GM21360 (cell line): ENCODE measurements around the gene USH1G.
"Not testable (repeated sequence)": the region's sequence is repeated elsewhere in the genome, so short reads cannot be mapped to it uniquely, and the experiment has no call there.

Source experiments
- ATAC-seq: cut with Tn5 transposase; IDR thresholded peaks from one replicate; pipeline ENCODE4 v1.9.1; 2021; ENCODE audit warnings: mild to moderate bottlenecking, moderate library complexity; ENCODE audit not compliant: unreplicated experiment

The USH1G gene

DNA sequence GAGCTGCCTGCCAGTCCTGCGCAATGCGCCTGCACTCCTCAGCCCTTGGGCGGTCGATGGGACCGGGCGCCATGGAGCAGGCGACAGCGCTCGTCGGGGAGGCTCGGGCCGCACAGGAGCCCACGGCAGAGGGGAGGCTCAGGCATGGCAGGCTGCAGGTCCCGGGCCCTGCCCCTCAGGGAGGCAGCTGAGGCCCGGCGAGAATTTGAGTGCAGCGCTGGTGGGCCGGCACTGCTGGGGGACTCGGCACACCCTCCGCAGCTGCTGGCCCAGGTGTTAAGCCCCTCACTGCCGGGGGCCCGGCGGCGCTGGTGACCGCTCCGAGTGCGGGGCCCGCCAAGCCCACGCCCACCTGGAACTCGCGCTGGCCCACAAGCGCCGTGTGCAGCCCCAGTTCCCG is 16.0 kb downstream of the USH1G start:
- ATAC-seq = no peak

DNA sequence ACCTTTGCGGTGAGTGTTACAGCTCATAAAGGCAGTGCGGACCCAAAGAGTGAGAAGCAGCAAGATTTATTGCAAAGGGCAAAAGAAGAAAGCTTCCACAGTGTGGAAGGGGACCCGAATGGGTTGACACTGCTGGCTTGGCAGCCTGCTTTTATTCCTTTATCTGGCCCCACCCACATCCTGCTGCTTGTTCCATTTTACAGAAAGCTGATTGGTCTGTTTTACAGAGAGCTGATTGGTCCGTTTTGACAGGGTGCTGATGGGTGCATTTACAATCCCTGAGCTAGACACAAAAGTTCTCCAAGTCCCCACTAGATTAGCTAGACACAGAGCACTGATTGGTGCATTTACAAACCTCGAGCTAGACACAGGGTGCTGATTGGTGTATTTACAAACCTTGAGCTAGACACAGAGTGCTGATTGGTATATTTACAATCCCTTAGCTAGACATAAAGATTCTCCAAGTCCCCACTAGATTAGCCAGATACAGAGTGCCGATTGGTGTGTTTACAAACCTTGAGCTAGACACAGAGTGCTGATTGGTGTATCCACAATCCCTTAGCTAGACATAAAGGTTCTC is 16.8 kb downstream of the USH1G start:
- not testable (repeated sequence) for ATAC-seq

DNA sequence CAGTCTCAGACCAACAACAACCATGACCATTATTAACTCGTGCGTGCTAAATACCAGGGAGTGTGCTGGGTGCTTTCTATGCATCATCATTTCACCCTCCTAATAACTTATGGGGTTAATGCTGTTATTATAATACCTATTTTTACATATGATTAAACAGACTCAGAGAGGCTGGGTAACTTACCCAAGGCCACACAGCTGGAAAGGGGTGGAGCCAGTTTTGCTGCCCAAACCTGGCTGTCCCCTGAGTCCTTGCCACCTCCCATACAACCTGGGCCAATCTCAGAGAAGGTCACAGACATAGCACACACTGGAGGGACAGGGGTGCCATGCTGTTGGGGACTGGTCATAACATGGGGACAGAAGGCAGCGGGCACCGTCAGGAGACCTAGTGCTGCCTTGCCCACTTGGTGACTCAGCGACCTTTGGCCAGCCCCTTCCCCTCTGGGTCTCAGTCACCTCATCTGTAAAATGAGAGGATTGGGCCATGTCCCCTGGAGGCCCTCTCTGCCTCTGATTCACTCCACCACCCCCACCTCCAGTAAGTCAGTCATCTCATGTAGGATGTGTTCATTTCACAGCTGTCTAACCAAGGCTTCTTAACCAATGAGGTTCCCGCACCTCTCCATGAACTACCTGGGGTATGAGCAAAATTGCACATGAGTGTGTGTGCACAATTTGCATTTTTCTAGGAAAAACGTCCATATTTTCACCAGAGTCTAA is 18.2 kb downstream of the USH1G start:
- no peak for ATAC-seq

DNA sequence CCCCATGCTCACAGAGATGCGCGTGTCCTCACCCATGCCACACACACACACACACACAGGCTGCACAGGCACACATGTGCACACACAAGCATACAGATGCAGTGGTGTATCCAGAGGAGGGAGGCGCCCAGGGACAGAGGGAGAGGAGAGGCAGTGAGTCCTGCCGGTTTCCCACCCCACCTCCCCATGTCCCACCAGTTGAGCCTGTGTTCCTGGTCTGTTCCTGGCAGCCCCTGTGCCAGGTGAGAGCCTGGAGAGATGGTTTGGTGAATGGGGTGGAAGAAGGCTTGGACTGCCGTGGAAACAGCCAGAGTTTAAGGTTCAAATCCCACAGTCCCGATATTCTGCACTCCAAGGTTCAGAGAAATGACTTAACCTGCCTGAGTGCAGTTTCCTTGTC is 19.4 kb downstream of the USH1G start:
- no peak for ATAC-seq

DNA sequence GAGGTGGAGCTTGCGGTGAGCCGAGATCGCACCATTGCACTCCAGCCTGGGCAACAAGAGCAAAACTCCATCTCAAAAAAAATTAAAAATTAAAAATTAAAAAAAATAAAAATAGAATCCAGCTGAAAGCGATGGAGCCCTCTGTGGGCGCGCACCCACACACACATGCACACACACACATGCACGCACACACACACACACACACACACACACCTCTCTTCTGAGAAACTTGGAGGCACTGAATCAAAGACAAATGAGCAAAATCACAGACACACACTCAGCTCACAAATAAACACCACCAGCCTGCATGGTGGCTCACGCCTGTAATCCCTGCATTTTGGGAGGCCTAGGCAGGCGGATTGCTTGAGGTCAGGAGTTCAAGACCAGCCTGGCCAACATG is 20.0 kb downstream of the USH1G start:
- ATAC-seq = no peak

DNA sequence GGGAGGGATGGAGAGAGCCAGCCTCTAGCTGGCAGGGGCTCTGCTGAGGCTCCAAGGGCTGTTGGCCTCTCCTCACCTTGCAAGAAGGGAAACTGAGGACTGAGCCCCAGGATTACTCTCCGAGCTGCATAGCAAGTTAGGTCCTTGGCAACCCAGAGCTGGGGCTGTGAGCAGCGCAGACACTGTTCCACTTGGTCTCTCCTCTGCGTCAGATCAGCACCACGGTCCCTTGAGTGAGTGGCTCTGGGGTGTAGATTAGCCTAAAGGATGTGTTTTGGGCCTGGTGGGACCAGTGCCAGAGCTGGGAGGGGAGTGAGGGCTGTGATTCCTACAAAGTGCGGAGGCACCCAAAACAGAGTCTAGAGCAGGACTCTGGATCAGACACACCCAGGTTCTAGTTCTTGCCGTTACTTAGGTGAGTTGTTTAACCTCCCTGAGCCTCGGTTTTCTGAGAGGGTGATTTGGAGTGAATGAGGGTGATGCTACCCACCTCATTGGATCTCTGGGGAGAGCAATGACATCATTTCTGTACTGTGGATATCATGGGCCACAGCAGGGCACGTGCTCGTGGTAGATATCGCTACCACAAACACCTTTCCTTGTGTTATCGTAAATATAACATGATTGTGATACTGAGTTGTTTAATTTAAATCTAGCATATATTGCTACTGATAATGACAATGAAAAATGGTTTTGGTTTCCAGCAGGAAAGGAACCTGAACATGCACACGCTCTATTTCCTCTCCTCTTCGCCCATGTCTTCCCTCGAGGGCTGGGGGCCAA is 21.5 kb downstream of the USH1G start:
- ATAC-seq = no peak

DNA sequence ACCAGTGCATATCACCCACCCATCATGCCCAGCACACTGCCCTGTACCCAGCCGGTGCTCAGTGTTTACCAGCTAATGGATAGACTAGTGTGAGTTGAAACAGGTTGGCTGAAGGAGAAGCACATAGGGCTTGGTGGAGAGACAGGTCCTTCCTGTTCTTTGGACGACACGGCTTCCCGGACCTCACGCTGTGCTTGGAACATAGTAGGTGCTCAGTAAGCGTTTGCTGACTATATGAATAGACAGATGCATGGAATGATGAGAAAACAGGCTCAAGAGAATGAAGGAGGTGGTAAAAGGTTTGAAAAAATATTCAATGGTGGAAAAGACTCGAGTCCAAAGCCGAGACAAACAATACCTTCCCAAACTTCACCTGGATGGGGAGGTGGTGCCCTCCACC is 22.8 kb downstream of the USH1G start:
- no peak for ATAC-seq

DNA sequence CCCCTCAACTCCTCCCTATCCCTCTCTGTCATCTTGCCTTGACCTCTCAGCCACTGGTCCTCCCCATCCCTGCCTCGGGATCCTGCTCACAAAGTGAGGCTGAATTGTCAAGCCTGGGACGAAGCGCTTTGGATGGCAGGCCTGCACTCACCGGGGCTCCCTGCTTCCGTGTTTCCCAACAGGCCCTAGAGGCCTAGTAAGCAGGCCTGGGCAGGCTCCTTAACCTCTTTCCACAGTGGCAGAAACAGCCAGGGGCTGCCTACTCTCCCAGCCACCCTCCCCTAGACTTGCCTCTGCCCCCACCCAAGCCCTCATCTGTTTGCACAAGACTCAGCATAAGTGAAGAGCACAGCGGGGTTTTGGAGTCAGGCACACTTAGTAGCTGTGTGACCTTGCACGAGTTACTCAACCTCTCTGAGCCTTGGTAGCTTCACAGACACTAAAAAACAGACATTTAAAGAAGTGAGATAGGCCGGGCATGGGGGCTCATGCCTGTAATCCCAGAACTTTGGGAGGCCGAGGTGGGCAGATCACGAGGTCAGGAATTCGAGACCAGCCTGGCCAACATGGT is 24.6 kb downstream of the USH1G start:
- ATAC-seq = no peak

DNA sequence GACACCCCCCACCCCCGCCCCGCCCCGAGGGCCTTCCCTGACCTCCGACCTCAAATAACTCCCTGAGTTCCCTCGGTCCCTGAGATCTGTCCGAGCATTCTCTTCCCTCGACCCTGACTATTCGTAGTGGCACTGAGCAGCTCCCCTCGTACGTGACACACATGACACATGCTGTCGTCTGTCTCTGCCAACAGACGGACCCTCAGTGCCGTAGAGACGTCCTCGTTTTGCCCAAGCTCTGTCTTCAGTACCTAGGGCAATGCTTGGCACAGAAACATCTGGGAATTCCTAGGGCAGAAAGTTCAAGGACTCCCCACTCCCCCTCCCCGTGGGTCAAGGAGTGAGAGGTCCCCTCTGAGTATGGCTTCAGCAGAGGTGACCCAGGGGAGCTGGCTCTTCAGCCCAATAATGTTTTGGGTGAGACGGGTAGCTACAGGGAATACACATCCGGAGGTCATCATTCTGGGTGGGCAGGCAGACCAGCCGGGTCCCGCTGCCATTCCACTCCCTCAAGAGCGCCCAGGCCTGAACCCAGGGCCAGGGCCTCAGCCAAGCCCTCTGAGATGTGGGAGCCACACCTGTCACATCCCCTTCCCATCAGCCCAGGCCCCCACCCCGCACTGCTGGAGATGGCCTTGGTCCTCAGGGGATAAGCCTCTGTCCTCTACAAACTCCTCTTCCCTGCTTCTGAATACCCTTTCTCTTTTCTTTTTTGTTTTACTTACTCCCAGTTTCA is 29.0 kb downstream of the USH1G start:
- ATAC-seq = no peak

DNA sequence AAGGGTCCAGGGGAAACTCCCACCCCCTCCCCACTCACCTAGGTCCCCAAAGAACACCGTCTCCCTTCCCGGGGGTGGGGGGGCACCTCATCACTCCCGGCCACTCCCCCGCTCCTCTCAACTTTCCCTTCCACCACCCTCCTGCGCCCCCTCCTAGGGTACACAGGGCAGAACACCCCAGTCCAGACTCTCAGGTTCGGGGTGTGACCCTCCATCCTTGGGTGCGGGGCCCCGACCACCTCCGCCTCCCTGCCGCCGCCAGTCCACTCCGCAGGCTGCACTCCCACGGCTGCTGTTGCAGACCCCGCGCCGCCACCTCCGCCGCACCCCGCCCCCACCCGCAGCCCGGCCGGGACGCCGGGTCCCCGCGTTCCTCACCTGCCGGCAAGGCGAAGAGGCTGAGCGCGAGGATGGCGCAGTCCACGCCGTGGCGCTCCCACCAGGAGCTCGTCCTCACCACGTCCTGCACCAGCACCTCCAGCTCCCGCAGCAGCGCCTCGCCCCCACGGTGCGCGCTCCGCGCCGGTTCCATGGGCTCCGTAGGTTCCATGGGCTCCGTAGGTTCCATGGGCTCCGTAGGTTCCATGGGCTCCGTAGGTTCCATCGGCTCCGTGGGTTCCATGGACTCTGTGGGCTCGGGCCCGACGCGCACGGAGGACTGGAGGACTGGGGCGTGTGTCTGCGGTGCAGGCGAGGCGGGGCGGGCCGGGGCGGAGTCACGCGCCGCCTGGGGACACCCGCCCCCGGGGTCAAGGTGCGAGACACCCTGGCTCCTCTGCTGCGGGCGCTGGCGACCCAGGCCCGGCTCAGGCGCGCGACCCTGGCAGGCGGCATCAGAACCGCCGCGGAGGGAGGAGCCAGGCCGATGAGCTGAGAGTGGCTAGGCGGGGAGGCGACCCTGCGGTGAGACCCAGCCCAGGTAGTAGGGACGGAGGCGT is 29.8 kb downstream of the USH1G start, which contains the start of gene FADS6:
FADS6 (minus strand) TSS at position 660 of the 938 bp plus-strand sequence; CDS start at position 622, 38 bp downstream.
- no peak for ATAC-seq

DNA sequence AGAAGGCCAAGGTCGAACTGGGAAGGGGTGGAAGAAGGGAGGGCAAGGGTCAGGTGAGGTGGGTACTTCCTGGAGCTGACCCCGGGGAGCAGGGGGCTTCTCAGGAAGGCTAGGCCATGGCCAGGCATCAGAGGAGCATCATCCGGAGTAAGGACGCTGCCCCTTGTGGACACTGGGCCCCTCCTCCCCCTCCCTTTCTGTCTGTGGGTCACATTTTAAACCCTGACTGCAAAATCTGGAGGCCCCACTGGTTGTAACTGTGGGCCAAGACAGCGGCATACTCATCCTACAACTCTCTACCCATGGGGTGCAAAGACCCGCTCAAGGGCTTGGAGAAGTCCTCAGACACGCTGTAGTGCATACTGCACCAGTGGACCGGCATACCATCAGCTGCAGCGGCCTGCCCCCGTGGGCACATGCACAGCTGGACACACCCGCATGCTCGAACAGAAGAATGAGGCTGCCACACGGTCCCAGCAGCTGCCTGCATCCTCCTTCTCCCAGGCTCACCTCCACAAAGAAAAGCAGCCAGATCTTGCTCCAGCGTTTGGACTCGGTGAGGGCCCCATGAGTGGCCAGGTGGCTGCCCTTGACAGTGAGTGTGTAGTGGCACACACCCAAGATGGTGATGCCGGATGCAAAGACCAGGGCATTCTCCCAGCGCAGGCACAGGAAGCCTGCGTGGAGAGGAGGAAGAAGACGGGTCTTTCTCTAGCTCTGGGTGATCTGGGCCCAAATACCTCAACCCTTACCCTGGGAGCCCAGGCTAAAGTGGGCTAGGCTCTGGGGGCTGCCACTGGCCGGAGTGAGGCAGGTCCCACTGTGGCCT is 30.8 kb downstream of the USH1G start:
- no peak for ATAC-seq

DNA sequence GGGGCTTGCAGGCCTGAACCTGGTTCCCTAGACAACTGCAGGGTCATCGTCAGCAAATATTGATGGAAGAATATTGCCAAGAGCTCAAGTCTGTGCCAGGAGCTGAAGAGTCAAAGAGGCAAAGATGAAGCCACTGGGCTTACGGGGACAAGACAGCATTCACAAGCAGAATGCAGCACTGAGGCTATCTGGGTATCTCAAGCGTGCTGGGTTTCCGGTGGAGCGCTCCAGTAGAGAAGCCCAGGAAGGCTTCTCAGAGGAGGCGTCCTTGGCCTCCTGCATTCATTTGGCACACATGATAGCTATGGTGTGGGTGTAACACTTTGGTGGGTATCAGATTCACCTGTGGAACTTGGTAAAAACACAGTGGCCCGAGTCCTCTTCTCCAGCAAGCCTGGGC is 32.5 kb downstream of the USH1G start:
- ATAC-seq = no peak

DNA sequence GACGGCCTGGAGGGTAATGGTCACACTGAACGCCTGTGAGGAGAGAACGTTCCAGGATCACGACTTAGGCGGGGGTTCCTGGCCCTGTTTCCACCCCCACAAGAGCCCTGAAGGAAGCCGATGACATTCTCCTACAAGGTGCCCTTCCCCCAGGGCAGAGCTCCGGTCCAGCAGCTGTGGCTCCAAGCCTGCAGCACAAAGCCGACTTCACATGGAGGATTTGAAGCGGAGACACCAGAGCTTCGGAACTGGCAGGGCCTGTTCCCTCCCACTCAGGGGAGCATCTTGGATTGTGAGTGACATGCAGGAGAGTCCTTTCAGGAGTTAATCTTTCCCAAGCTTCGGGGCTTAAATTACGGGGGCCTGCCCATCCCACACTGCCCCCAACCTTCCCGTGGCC is 34.6 kb downstream of the USH1G start:
- no peak for ATAC-seq

DNA sequence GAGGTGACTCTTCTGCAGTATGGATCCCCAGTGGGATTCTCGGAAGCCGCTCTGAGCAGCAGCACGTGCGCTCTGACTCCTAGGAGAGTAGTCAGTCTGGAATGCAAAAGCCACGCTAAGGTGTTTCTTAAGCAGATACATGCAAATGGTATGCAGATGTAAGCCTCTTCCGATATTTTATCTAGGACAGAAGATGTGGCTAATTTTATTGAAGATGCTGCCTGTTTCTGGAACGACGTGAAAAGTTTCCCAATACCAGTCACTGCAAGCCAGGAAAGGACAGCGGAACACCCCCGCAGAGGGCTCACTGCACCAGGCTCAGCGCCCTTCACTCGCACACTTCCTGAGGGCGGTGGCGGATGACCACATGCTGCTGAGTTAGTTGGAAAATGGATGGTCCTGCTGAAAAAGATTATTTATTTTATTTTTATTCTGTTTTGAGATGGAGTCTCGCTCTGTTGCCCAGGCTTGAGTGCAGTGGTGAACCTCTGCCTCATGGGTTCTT is 39.8 kb downstream of the USH1G start:
- no peak for ATAC-seq

DNA sequence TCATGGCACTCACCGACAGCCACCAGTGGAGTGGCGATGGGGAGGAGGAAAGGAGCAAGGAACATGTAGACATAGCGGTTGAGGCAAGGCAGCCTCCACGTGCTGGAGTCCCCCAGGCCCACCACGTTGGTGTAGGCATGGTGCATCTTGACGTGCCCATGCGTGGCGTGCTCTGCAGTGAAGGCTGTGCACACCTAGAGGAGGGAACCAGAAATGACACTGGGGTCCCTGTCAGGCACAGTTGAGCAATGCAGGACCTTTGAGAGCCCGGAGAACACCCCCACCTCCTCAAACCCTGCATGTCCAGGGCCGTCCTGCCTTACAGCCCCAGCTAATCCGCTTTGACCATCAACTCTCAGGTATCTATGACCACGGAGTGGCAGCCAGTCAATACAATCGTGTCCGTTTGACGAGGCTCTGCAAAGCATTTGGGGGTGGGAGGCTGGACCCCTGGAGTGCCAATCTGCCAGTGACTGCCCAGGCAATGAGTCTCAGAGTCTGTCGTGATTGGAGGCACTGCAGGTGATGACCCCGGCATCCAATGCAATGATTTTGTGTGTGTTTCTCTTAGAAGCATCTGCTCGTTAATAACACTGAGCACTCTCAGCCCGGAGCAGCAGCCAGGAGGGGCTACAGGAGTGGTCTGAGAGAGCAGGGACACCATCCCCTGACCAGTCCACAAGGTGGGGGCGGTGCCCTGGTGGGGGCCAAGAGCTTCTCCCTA is 40.4 kb downstream of the USH1G start:
- ATAC-seq = no peak

DNA sequence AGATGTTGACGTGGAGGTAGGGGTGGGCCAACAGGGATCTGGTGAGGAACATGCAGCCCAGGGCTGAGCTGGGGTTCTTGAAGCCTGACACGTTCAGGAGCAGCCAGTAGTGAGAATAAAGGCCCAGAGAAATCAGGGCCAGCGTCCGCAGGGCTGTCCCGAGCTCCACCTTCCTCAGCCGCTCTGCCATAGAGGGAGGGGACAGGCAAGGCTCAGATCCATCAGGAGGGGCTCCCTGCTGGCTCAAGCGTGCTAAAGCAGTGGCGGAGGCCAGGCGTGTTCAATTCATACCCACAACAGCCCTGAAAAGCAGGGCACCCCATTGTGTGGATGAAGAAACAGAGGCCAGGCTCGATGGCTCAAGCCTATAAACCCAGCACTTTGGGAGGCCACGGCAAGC is 42.0 kb downstream of the USH1G start:
- no peak for ATAC-seq

DNA sequence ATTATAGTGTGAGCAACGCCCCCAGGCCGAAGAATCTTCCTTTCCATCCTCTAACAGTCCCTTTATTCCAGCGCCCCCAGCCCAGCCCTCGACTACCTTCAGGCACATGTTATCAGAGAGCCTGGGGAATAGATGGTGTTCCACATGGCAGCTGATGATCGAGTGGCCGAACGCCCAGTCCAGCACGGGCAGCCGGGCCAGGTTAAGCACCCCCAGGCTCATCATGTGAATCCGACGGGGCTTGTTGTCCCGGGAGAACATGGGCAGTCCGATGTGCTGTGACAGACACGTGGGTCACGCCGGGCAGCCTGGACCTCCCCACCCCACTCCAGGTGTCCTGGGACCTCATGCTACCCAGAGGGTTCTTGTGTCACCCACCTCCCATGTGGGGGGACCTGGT is 43.7 kb downstream of the USH1G start:
- no peak for ATAC-seq

DNA sequence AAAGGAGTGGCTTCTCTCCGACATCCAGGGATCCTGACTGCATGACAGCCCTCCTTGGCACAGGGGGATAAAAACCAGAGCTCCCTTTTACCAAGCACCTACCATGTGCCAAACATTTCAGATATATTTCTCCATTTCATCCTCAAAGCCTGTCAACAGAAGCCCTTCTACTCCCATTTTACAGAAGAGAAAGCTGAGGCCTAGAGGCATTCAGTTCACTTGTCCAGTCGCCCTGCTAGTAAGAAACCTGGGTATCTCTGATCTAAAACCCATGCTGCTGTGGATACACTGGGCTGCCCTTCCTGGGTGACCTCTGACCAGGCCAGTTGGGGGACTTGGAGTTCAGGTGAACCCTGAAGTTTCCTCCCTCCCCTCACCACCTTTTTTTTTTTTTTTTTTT is 44.4 kb downstream of the USH1G start:
- no peak for ATAC-seq
